HG03354 (cell line): Measurements from ENCODE around the gene HSPA12B.

ENCODE experiments used
- ATAC-seq: cut with Tn5 transposase; IDR thresholded peaks from one replicate; pipeline ENCODE4 v1.9.1; 2021; ENCODE audit warnings: mild to moderate bottlenecking; ENCODE audit not compliant: unreplicated experiment, poor library complexity, severe bottlenecking

HSPA12B gene

GRCh38 chr20:3732327-3733118 is at the start of gene HSPA12B:
Gene HSPA12B, plus strand, starts transcription at chr20:3732685. Its CDS starts 5,990 bp downstream, at chr20:3738675.
- no peak for ATAC-seq

GRCh38 chr20:3685341-3685740 is 47.1 kb upstream of the HSPA12B start:
- ATAC-seq: no peak

GRCh38 chr20:3686421-3686820 is 46.1 kb upstream of the HSPA12B start:
- no peak for ATAC-seq

- ATAC-seq: no peak
Measured at GRCh38 chr20:3686867-3687321, 45.6 kb upstream of the HSPA12B start.

- ATAC-seq: no peak
Measured at GRCh38 chr20:3687655-3688054, 44.8 kb upstream of the HSPA12B start.

- no peak for ATAC-seq
Measured at GRCh38 chr20:3689978-3690377, 42.5 kb upstream of the HSPA12B start.

GRCh38 chr20:3690413-3690812 is 42.1 kb upstream of the HSPA12B start:
- no peak for ATAC-seq

- no peak for ATAC-seq
Measured at GRCh38 chr20:3691306-3691705, 41.2 kb upstream of the HSPA12B start.

GRCh38 chr20:3691897-3692296 is 40.6 kb upstream of the HSPA12B start:
- no peak for ATAC-seq

- no peak for ATAC-seq
Measured at GRCh38 chr20:3692706-3693294, 39.7 kb upstream of the HSPA12B start.

GRCh38 chr20:3693376-3693775 is 39.1 kb upstream of the HSPA12B start:
- no peak for ATAC-seq

- ATAC-seq: no peak
Measured at GRCh38 chr20:3694864-3695263, 37.6 kb upstream of the HSPA12B start.

- no peak for ATAC-seq
Measured at GRCh38 chr20:3696200-3696599, 36.3 kb upstream of the HSPA12B start.

GRCh38 chr20:3696745-3697587 is 35.5 kb upstream of the HSPA12B start:
- no peak for ATAC-seq

GRCh38 chr20:3697588-3698305 is 34.7 kb upstream of the HSPA12B start:
- ATAC-seq: no peak

- no peak for ATAC-seq
Measured at GRCh38 chr20:3698591-3699001, 33.9 kb upstream of the HSPA12B start.

GRCh38 chr20:3699037-3699436 is 33.4 kb upstream of the HSPA12B start:
- ATAC-seq: no peak

- no peak for ATAC-seq
Measured at GRCh38 chr20:3701061-3701998, 31.2 kb upstream of the HSPA12B start.
